ENCODE measurements around the gene NFIA. TPM values are rescaled to one million over a fixed set of nuclear protein-coding genes. Genes with fewer than 3 reads are reported as not detected.

The NFIA gene
- total RNA-seq, 4 donors from 2014 or later: 68.2 to 172 (median 101) TPM

DNA sequence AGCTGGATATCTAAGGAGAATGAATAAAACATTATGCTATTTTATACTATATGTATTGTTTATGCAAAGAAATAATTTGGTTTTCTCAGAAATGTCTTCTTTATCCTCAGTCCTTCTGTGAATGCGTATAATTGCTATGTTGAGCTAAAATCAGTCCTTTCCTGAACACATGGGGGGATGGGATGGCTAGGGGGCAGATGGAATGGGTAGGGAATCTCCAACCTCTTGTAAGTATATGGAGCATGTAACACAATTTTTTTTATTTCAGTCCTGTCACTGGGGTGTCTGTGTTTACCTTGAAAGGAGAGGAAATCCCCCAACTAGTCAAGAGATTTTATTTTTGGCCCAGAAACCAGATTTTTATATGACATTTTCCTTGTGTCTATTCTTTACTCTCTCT is 291.8 kb downstream of the NFIA start:
- TF ChIP-seq, protein P1, sequence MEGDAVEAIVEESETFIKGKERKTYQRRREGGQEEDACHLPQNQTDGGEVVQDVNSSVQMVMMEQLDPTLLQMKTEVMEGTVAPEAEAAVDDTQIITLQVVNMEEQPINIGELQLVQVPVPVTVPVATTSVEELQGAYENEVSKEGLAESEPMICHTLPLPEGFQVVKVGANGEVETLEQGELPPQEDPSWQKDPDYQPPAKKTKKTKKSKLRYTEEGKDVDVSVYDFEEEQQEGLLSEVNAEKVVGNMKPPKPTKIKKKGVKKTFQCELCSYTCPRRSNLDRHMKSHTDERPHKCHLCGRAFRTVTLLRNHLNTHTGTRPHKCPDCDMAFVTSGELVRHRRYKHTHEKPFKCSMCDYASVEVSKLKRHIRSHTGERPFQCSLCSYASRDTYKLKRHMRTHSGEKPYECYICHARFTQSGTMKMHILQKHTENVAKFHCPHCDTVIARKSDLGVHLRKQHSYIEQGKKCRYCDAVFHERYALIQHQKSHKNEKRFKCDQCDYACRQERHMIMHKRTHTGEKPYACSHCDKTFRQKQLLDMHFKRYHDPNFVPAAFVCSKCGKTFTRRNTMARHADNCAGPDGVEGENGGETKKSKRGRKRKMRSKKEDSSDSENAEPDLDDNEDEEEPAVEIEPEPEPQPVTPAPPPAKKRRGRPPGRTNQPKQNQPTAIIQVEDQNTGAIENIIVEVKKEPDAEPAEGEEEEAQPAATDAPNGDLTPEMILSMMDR (IDR thresholded peaks at IDR 0.05; ENCODE audit: low read depth): no peak

GRCh38 chr1:61375082-61375880 is 292.9 kb downstream of the NFIA start:
- TF ChIP-seq, protein P1 (IDR thresholded peaks at IDR 0.05; ENCODE audit: low read depth): no peak

GRCh38 chr1:61376151-61376550 is 293.8 kb downstream of the NFIA start:
- TF ChIP-seq, protein P1 (IDR thresholded peaks at IDR 0.05; ENCODE audit: low read depth): no peak

DNA sequence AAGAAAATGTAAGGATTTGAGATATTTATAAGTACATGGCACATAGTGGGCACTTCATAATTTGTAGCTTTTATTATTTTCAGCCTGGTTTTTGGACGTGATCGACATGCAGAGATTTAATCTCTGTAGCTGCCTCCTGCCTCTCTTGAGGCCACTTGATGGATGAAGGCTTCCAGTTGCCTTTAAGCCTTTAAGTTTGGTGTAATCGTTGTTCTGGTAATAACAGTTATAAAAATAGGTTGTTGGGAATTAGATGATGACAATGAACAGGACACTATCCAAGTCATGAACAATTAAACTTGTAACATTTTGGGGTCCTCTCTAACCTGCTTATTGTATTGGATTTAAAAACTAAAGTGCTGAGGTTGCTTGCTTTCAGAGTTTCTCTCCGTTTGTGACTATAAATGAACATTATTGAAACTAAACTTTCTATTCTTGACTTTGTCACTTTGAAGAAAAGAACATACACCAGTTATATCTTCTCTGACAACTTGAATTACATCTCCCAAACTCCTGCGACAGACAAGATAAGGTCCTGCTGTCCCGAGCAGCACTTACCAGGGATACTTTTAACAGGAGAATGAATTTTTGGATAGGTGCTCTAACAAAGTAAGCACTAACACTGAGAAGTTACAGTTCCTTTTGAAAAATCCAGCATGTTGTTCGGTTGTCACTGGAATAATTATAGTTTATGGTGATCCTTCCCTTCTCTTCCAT is 295.0 kb downstream of the NFIA start:
- TF ChIP-seq, protein P1 (IDR thresholded peaks at IDR 0.05; ENCODE audit: low read depth): no peak

- TF ChIP-seq, protein P1 (IDR thresholded peaks at IDR 0.05; ENCODE audit: low read depth): no peak
These were observed 296.3 kb downstream of the NFIA start for GRCh38 chr1:61378494-61379180.

DNA sequence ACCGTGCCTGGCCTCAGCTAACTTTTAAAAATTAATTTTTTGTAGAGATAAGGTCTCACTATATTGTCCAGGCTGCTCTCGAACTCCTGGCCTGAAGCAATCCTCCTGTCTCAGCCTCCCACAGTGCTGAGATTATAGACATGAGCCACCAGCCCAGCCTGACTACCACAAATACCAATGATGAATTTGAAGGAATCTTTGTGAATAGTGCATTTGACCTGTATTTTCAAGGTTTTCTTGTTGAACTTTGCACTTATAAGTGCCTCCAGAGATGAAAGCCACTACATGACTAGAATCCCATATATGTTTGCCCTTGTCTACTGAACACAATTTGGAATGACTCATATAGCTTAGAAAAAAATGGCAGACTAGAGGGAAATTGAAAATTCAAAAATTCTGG is 297.3 kb downstream of the NFIA start:
- TF ChIP-seq, protein P1 (IDR thresholded peaks at IDR 0.05; ENCODE audit: low read depth): no peak

- TF ChIP-seq, protein P1 (IDR thresholded peaks at IDR 0.05; ENCODE audit: low read depth): no peak
These were observed 298.2 kb downstream of the NFIA start for GRCh38 chr1:61380561-61380960.

Measured in subcutaneous adipose tissue (tissue), 4 donors.